Liver (tissue), 9 donors: ENCODE measurements around the gene TERT. TPM values are rescaled to one million over a fixed set of nuclear protein-coding genes. Genes with fewer than 3 reads are reported as not detected.

ENCODE experiments used
- DNase-seq: peaks from one replicate; pipeline ENCODE4 v3.0.0-alpha.2; 2017; ENCODE audit warnings: low spot score
- H3K27ac ChIP-seq, 2 donors: one replicate each; pipeline ENCODE4 v1.7.0; 2013; ENCODE audit warnings: inconsistent platforms in 2 of 2, low read length in 2 of 2, control low read depth in 1 of 2, low read depth in 1 of 2, mild to moderate bottlenecking in 1 of 2
- H3K27me3 ChIP-seq, 4 donors: one replicate each; pipeline versions ENCODE4 v1.6.1 to v1.7.0; 2013; ENCODE audit warnings: low read length in 3 of 4, inconsistent platforms in 1 of 4, mild to moderate bottlenecking in 1 of 4, moderate library complexity in 1 of 4; ENCODE audit not compliant: control insufficient read depth in 4 of 4, insufficient read depth in 4 of 4
- H3K36me3 ChIP-seq, 4 donors: one replicate each; pipeline versions ENCODE4 v1.6.1 to v1.7.0; 2013; ENCODE audit warnings: low read length in 3 of 4, mild to moderate bottlenecking in 3 of 4, low read depth in 1 of 4, moderate library complexity in 1 of 4; ENCODE audit not compliant: control insufficient read depth in 4 of 4, insufficient read depth in 3 of 4
- H3K4me1 ChIP-seq, 4 donors: one replicate each; pipeline versions ENCODE4 v1.6.1 to v1.7.0; 2013; ENCODE audit warnings: low read length in 3 of 4, mild to moderate bottlenecking in 3 of 4, moderate library complexity in 1 of 4; ENCODE audit not compliant: control insufficient read depth in 4 of 4, insufficient read depth in 4 of 4
- H3K4me3 ChIP-seq, 3 donors: one replicate each; pipeline versions ENCODE4 v1.6.1 to v1.7.0; 2013; ENCODE audit warnings: low read length in 3 of 3, control low read depth in 1 of 3, low read depth in 1 of 3, mild to moderate bottlenecking in 1 of 3
- H3K9ac ChIP-seq, 2 donors: one replicate each; pipeline ENCODE4 v1.7.0; 2013; ENCODE audit warnings: low read length in 2 of 2, mild to moderate bottlenecking in 2 of 2, moderate library complexity in 2 of 2, control low read depth in 1 of 2, low read depth in 1 of 2
- H3K9me3 ChIP-seq, 4 donors: one replicate each; pipeline versions ENCODE4 v1.6.1 to v1.7.0; 2013; ENCODE audit warnings: low read length in 3 of 4; ENCODE audit not compliant: control insufficient read depth in 4 of 4
- ATF3 ChIP-seq: IDR thresholded peaks from 2 replicates; pipeline ENCODE4 v1.6.1; 2016; ENCODE audit warnings: antibody characterized with exemption
- CTCF ChIP-seq: fragments of 150-350 bp; IDR thresholded peaks from 2 replicates; pipeline ENCODE4 v1.5.1; 2017; ENCODE audit warnings: improper control_type of control experiment, low read depth, low read length; ENCODE audit not compliant: missing input control
- FOXA1 ChIP-seq: IDR thresholded peaks from 2 replicates; pipeline ENCODE4 v1.6.1; 2016; ENCODE audit warnings: antibody characterized with exemption
- FOXA2 ChIP-seq: IDR thresholded peaks from 2 replicates; pipeline ENCODE4 v1.6.1; 2016; ENCODE audit warnings: antibody characterized with exemption
- GABPA ChIP-seq, 2 donors: IDR thresholded peaks in 1 of 2; conservative IDR thresholded peaks in 1 of 2; 2 replicates each; pipeline ENCODE4 v1.6.1; 2016; ENCODE audit warnings: antibody characterized with exemption in 2 of 2, mild to moderate bottlenecking in 1 of 2, moderate library complexity in 1 of 2
- HNF4A ChIP-seq, 2 donors: conservative IDR thresholded peaks; 2 replicates each; pipeline ENCODE4 v1.6.1; 2016; ENCODE audit warnings: antibody characterized with exemption in 2 of 2, mild to moderate bottlenecking in 2 of 2
- HNF4G ChIP-seq: IDR thresholded peaks from 2 replicates; pipeline ENCODE4 v1.6.1; 2016; ENCODE audit warnings: antibody characterized with exemption
- JUND ChIP-seq, 2 donors: IDR thresholded peaks; 2 replicates each; pipeline ENCODE4 v1.6.1; 2016; ENCODE audit warnings: antibody characterized with exemption in 2 of 2
- MAX ChIP-seq: IDR thresholded peaks from 2 replicates; pipeline ENCODE4 v1.6.1; 2016; ENCODE audit warnings: antibody characterized with exemption
- NR2F2 ChIP-seq: IDR thresholded peaks from 2 replicates; pipeline ENCODE4 v1.6.1; 2016; ENCODE audit warnings: antibody characterized with exemption
- RAD21 ChIP-seq, 2 donors: IDR thresholded peaks; 2 replicates each; pipeline ENCODE4 v1.6.1; 2016; ENCODE audit warnings: antibody characterized with exemption in 2 of 2, mild to moderate bottlenecking in 2 of 2
- REST ChIP-seq: IDR thresholded peaks from 2 replicates; pipeline ENCODE4 v1.6.1; 2016; ENCODE audit warnings: antibody characterized with exemption, mild to moderate bottlenecking
- RXRA ChIP-seq, 2 donors: IDR thresholded peaks; 2 replicates each; pipeline ENCODE4 v1.6.1; 2017 to 2018; ENCODE audit warnings: antibody characterized with exemption in 2 of 2, mild to moderate bottlenecking in 1 of 2
- SP1 ChIP-seq: IDR thresholded peaks from 2 replicates; pipeline ENCODE4 v1.6.1; 2018; ENCODE audit warnings: antibody characterized with exemption, mild to moderate bottlenecking
- TAF1 ChIP-seq: conservative IDR thresholded peaks from 2 replicates; pipeline ENCODE4 v1.6.1; 2016; ENCODE audit warnings: antibody characterized with exemption, mild to moderate bottlenecking
- YY1 ChIP-seq: IDR thresholded peaks from 2 replicates; pipeline ENCODE4 v1.6.1; 2016; ENCODE audit warnings: antibody characterized with exemption, mild to moderate bottlenecking
- WGBS: extraction: QIAGEN DNeasy Blood & Tissue Kit; methylation state at CpG from one replicate; pipeline ENCODE4 v1.1.7; 2013; 5-methylcytosine and 5-hydroxymethylcytosine counted together
- polyA plus RNA-seq, 2 donors: library from polyadenylated mRNA; stranded (reverse) in 1 of 2; unstranded in 1 of 2; fragments of 200-250 nt in 1 of 2; fragments of >200 nt in 1 of 2; fragmentation: Nextera tagmentation in 1 of 2; extraction: Ambion mirVana in 1 of 2; gene quantifications; one replicate each; pipeline versions ENCODE4 v1.2.1 to v1.2.3, GENCODE V29; 2013 to 2015
- total RNA-seq, 2 donors: library from RNA; depleted of rRNA; stranded (reverse); fragments of >200 nt; gene quantifications; one replicate each; pipeline ENCODE4 v1.2.3, GENCODE V29; 2014
- TF ChIP-seq, protein P1 (sequence below): IDR thresholded peaks from 2 replicates; pipeline ENCODE4 v1.6.1; 2016; ENCODE audit warnings: antibody characterized with exemption
- donor health status: healthy.
- donor health status: healthy.
- donor health status: healthy.
- donor health status: healthy.
- donor health status: healthy.

Gene TERT
- total and polyA plus RNA-seq, 4 donors = 0.14 TPM; not detected in 3

GRCh38 chr5:1222621-1223277 is 72.1 kb downstream of the TERT start:
- H3K9ac ChIP-seq = no peak overlapping the region
- WGBS = 88% methylated on average over 27 of the region's 27 CpGs
- TF ChIP-seq GABPA (IDR thresholded peaks at IDR 0.05 in 1 of 2, conservative IDR thresholded peaks at IDR 0.05 in 1 of 2) (no peak), YY1 (no peak), RXRA (IDR thresholded peaks at IDR 0.05) (no peak), NR2F2 (no peak), HNF4G (no peak)
- H3K4me3 ChIP-seq = no peak overlapping the region
- no peak overlapping the region for H3K27ac ChIP-seq
- no peaks in the 10 kb centered on the region for H3K4me1 ChIP-seq
- H3K36me3 ChIP-seq = no peaks in the 10 kb centered on the region
- H3K9me3 ChIP-seq = no peaks in the 10 kb centered on the region
- no peak for DNase-seq
- H3K27me3 ChIP-seq = no peaks in the 10 kb centered on the region

GRCh38 chr5:1222147-1222546 is 72.7 kb downstream of the TERT start:
- Histone ChIP-seq H3K36me3 (no peaks in the 10 kb centered on the region), H3K9ac (no peak overlapping the region), H3K27ac (no peak overlapping the region), H3K4me3 (no peak overlapping the region), H3K27me3 (no peaks in the 10 kb centered on the region), H3K9me3 (no peaks in the 10 kb centered on the region), H3K4me1 (no peaks in the 10 kb centered on the region)
- 89% methylated on average over 9 of the region's 9 CpGs for WGBS
- TF ChIP-seq SP1 (no peak), TAF1 (no peak), NR2F2 (no peak), FOXA2 (no peak), RAD21 (IDR thresholded peaks at IDR 0.05) (no peak), JUND (IDR thresholded peaks at IDR 0.05) (no peak), ATF3 (no peak), REST (no peak), RXRA (IDR thresholded peaks at IDR 0.05) (no peak)
- no peak for DNase-seq

DNA sequence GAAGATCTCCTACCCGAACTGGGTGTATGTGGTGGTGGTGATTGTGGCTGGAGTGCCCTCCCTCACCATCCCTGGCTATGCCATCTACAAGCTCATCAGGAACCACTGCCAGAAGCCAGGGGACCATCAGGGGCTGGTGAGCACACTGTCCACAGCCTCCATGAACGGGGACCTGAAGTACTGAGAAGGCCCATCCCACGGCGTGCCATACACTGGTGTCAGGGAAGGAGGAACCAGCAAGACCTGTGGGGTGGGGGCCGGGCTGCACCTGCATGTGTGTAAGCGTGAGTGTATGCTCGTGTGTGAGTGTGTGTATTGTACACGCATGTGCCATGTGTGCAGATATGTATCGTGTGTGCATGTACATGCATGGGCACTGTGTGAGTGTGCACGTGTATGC is 73.1 kb downstream of the TERT start:
- Histone ChIP-seq H3K4me1 (no peaks in the 10 kb centered on the region), H3K9me3 (no peaks in the 10 kb centered on the region), H3K9ac (no peak overlapping the region), H3K27ac (no peak overlapping the region), H3K27me3 (no peaks in the 10 kb centered on the region), H3K36me3 (no peaks in the 10 kb centered on the region), H3K4me3 (no peak overlapping the region)
- TF ChIP-seq ATF3 (no peak), FOXA2 (no peak), FOXA1 (no peak), RAD21 (IDR thresholded peaks at IDR 0.05) (no peak), HNF4A (conservative IDR thresholded peaks at IDR 0.05) (no peak), YY1 (no peak), MAX (no peak), JUND (IDR thresholded peaks at IDR 0.05) (no peak), GABPA (IDR thresholded peaks at IDR 0.05 in 1 of 2, conservative IDR thresholded peaks at IDR 0.05 in 1 of 2) (no peak), CTCF (no peak), TAF1 (no peak)
- TF ChIP-seq, protein P1, sequence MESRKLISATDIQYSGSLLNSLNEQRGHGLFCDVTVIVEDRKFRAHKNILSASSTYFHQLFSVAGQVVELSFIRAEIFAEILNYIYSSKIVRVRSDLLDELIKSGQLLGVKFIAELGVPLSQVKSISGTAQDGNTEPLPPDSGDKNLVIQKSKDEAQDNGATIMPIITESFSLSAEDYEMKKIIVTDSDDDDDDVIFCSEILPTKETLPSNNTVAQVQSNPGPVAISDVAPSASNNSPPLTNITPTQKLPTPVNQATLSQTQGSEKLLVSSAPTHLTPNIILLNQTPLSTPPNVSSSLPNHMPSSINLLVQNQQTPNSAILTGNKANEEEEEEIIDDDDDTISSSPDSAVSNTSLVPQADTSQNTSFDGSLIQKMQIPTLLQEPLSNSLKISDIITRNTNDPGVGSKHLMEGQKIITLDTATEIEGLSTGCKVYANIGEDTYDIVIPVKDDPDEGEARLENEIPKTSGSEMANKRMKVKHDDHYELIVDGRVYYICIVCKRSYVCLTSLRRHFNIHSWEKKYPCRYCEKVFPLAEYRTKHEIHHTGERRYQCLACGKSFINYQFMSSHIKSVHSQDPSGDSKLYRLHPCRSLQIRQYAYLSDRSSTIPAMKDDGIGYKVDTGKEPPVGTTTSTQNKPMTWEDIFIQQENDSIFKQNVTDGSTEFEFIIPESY = no peak
- WGBS = 92% methylated on average over 10 of the region's 10 CpGs
- no peak for DNase-seq
